ENCODE data around the gene TRIM40. TPM values are rescaled to one million over a fixed set of nuclear protein-coding genes. Genes with fewer than 3 reads are reported as not detected.
A peak's percentile ranks its signal among the peaks of the same experiment; 100 is the strongest.

The TRIM40 gene
- total and polyA plus RNA-seq, 2 of the 13 experiments (the other 11 are each of a cell fraction or from before 2014, with no cell fraction given) = 0.58 TPM; not detected in 1

DNA sequence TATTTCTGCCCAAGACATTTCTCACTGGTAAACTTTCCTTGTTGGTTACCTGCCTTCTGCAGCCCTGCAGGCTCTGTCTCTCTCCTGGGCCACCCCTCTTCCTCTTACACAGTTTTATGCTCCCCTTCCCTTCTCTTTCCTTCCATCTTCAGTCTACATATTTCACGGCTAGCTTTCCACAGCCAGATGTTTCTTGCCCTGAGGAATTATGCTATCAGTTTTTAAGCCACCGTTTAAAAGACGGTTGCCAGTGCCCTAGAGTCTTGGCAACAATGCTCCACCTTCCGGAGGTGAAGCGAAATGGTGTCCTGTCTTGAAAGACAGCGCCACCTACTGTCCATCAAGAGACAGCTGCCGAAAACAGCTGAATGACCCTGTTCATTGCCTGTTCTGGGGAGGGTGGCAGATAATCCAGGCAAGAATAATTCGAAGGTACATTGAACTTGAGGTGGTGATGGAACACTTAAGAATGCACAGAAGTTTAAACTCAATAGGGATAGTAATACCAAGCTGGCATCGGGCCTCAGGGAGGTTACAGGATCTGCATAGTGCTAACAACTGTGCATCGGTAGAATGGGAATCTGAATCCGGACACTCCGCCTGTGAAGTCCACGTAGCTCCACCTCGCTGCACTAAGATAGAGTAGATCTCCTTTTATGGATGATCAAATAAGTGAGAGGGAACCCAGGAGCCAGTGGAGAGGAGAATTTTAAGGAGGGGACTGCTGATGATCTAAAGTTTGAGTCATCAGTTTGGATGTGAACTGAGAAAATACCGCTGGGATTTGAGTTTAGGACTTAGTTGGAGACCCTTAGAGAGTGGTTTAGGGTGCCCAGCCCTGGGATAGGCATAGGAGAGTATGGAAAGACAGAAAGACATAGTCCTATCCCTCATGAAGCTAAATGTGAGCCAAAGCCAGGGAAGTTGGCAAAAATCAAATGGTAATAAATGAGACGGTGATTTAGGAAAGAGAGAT lies 4.8 kb upstream of the TRIM40 start (continued):
- TF ChIP-seq ZNF234 (CRISPR knock-in tag; conservative IDR thresholded peaks at IDR 0.05) (no peak), IRX3 (CRISPR knock-in tag; IDR thresholded peaks at IDR 0.05; ENCODE audit: borderline replicate concordance, low read depth) (no peak), ELF3 (CRISPR knock-in tag; IDR thresholded peaks at IDR 0.05) (peak; percentile 76; the same call in 1 of the 2 replicates), STAG1 (CRISPR knock-in tag; IDR thresholded peaks at IDR 0.05) (peak; percentile 84), FOSL2 (CRISPR knock-in tag; IDR thresholded peaks at IDR 0.05) (peak; percentile 64), NFE2L1 (CRISPR knock-in tag; IDR thresholded peaks at IDR 0.05; ENCODE audit: borderline replicate concordance) (no peak), SNAPC4 (CRISPR knock-in tag; IDR thresholded peaks at IDR 0.05) (peak; percentile 66; the same call in 1 of the 2 replicates), ZNF124 (CRISPR knock-in tag; IDR thresholded peaks at IDR 0.05) (0 out of 2 replicates have a peak, but pooled peaks have one; percentile 83), ATF1 (CRISPR knock-in tag; IDR thresholded peaks at IDR 0.05) (no peak), ZNF83 (CRISPR knock-in tag; IDR thresholded peaks at IDR 0.05; ENCODE audit: borderline replicate concordance) (no peak), ATF3 (CRISPR knock-in tag; IDR thresholded peaks at IDR 0.05) (peak; percentile 55; the same call in 1 of the 2 replicates), CEBPG (CRISPR knock-in tag; IDR thresholded peaks at IDR 0.05) (peak; percentile 47), RBFOX2 (IDR thresholded peaks at IDR 0.05; ENCODE audit: low read depth, low read length) (no peak), ARHGAP35 (CRISPR knock-in tag; IDR thresholded peaks at IDR 0.05; ENCODE audit: borderline replicate concordance) (no peak), FOXA1 (IDR thresholded peaks at IDR 0.05) (no peak), FOXA1 (CRISPR knock-in tag; IDR thresholded peaks at IDR 0.05) (no peak), ZNF33B (CRISPR knock-in tag; IDR thresholded peaks at IDR 0.05) (no peak), RNF2 (conservative IDR thresholded peaks at IDR 0.05; ENCODE audit: low read depth) (no peak; the same call in 1 of the 2 replicates), SMC3 (IDR thresholded peaks at IDR 0.05; ENCODE audit: low read length) (peak; percentile 97)
- TF ChIP-seq, protein P1, sequence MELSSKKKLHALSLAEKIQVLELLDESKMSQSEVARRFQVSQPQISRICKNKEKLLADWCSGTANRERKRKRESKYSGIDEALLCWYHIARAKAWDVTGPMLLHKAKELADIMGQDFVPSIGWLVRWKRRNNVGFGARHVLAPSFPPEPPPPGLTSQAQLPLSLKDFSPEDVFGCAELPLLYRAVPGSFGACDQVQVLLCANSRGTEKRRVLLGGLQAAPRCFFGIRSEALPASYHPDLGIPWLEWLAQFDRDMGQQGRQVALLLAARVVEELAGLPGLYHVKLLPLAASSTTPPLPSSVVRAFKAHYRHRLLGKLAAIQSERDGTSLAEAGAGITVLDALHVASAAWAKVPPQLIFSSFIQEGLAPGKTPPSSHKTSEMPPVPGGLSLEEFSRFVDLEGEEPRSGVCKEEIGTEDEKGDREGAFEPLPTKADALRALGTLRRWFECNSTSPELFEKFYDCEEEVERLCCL (CRISPR knock-in tag; IDR thresholded peaks at IDR 0.05; ENCODE audit: borderline replicate concordance) = no peak
- TF ChIP-seq, protein P2, sequence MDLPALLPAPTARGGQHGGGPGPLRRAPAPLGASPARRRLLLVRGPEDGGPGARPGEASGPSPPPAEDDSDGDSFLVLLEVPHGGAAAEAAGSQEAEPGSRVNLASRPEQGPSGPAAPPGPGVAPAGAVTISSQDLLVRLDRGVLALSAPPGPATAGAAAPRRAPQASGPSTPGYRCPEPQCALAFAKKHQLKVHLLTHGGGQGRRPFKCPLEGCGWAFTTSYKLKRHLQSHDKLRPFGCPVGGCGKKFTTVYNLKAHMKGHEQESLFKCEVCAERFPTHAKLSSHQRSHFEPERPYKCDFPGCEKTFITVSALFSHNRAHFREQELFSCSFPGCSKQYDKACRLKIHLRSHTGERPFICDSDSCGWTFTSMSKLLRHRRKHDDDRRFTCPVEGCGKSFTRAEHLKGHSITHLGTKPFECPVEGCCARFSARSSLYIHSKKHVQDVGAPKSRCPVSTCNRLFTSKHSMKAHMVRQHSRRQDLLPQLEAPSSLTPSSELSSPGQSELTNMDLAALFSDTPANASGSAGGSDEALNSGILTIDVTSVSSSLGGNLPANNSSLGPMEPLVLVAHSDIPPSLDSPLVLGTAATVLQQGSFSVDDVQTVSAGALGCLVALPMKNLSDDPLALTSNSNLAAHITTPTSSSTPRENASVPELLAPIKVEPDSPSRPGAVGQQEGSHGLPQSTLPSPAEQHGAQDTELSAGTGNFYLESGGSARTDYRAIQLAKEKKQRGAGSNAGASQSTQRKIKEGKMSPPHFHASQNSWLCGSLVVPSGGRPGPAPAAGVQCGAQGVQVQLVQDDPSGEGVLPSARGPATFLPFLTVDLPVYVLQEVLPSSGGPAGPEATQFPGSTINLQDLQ (CRISPR knock-in tag; IDR thresholded peaks at IDR 0.05) = no peak

Measured in HepG2 (cell line).